B cell (primary cell): ENCODE measurements around the gene NDEL1. TPM values are rescaled to one million over a fixed set of nuclear protein-coding genes. Genes with fewer than 3 reads are reported as not detected.

Experiments used
- ATAC-seq: fragments of 200-7000 bp; cut with Tn5 transposase; one replicate; pipeline ENCODE4 v1.10.0; 2021; ENCODE audit warnings: low read depth, mild to moderate bottlenecking, moderate number of reproducible peaks, moderate library complexity
- CTCF ChIA-PET: fragments of 350-600 bp; sonication (Branson Sonifier 250); formaldehyde crosslinking; loops from one replicate; lab custom pipeline; 2021; ENCODE audit warnings: antibody characterized with exemption, inconsistent platforms; lab: Charles Lee
- POLR2A ChIA-PET: fragments of 350-600 bp; sonication (Branson Sonifier 250); formaldehyde crosslinking; loops from one replicate; lab custom pipeline; 2021; ENCODE audit warnings: antibody characterized with exemption; lab: Charles Lee
- DNase-seq: peaks from one replicate; pipeline ENCODE4 v3.0.0; 2013
- H2AFZ ChIP-seq: 2 replicates; pipeline ENCODE4 v1.6.1; 2012; ENCODE audit warnings: mild to moderate bottlenecking, low read depth, low read length; ENCODE audit not compliant: insufficient read depth, poor library complexity, severe bottlenecking
- H3K27ac ChIP-seq, 2 donors: 1 replicate in 1 of 2; 2 replicates in 1 of 2; pipeline ENCODE4 v1.5.1; 2012 to 2013; ENCODE audit warnings: low read length in 2 of 2, mild to moderate bottlenecking in 2 of 2, moderate library complexity in 1 of 2
- H3K27me3 ChIP-seq, 4 experiments: fragments of 200-600 bp in 1 of 4; sonication (generic) in 1 of 4; replicated peaks in 1 of 4; 1 replicate in 2 of 4; 2 replicates in 2 of 4; pipeline versions ENCODE4 v1.6.1 to v1.7.0; 2013 to 2016; ENCODE audit warnings: low read length in 3 of 4, mild to moderate bottlenecking in 2 of 4, mixed read lengths in 1 of 4, moderate library complexity in 1 of 4; ENCODE audit not compliant: insufficient read depth in 4 of 4, control insufficient read depth in 3 of 4; ENCODE audit errors: control extremely low read depth in 1 of 4
- H3K36me3 ChIP-seq, 2 experiments: replicated peaks in 1 of 2; 1 replicate in 1 of 2; 2 replicates in 1 of 2; pipeline versions ENCODE4 v1.6.1 to v1.7.1; 2013; ENCODE audit warnings: low read length in 1 of 2; ENCODE audit not compliant: insufficient read depth in 2 of 2, control insufficient read depth in 1 of 2; ENCODE audit errors: control extremely low read depth in 1 of 2, extremely low read depth in 1 of 2
- H3K4me1 ChIP-seq, 2 donors: fragments of 200-600 bp in 1 of 2; sonication (generic) in 1 of 2; 1 replicate in 1 of 2; 2 replicates in 1 of 2; pipeline versions ENCODE4 v1.5.1 to v1.6.1; 2013 to 2017; ENCODE audit warnings: low read length in 2 of 2; ENCODE audit not compliant: control insufficient read depth in 2 of 2, insufficient read depth in 2 of 2
- H3K4me2 ChIP-seq: replicated peaks from 2 replicates; pipeline ENCODE3; 2012; ENCODE audit warnings: mild to moderate bottlenecking, low read depth, low read length; ENCODE audit not compliant: poor library complexity, severe bottlenecking
- H3K4me3 ChIP-seq, 5 experiments: fragments of 200-600 bp in 1 of 5; sonication (generic) in 1 of 5; 1 replicate in 3 of 5; 2 replicates in 2 of 5; pipeline versions ENCODE4 v1.5.1 to v1.7.0; 2011 to 2016; ENCODE audit warnings: low read length in 4 of 5, mild to moderate bottlenecking in 4 of 5, low read depth in 2 of 5, control low read depth in 1 of 5, moderate library complexity in 1 of 5; ENCODE audit not compliant: insufficient read depth in 1 of 5; ENCODE audit errors: control extremely low read depth in 1 of 5, extremely low read depth in 1 of 5
- H3K79me2 ChIP-seq: fragments of 200-600 bp; sonication (generic); one replicate; pipeline ENCODE4 v1.6.0; 2016; ENCODE audit warnings: low read length; ENCODE audit not compliant: control insufficient read depth, insufficient read depth
- H3K9ac ChIP-seq: fragments of 200-600 bp; sonication (generic); 2 replicates; pipeline ENCODE4 v1.6.1; 2017; ENCODE audit warnings: mild to moderate bottlenecking, low read length, moderate library complexity
- H3K9me3 ChIP-seq, 3 donors: one replicate each; pipeline versions ENCODE4 v1.6.1 to v1.7.1; 2013; ENCODE audit warnings: low read length in 2 of 3; ENCODE audit not compliant: control insufficient read depth in 2 of 3, insufficient read depth in 1 of 3; ENCODE audit errors: control extremely low read depth in 1 of 3
- H4K20me1 ChIP-seq: 2 replicates; pipeline ENCODE4 v1.6.0; 2012; ENCODE audit warnings: mild to moderate bottlenecking, low read length; ENCODE audit not compliant: insufficient read depth, control insufficient read depth, poor library complexity, severe bottlenecking
- H3K27ac Mint-ChIP-seq: one replicate; pipeline ENCODE4 v1.8.0; 2021; ENCODE audit warnings: mixed read lengths
- H3K27me3 Mint-ChIP-seq: one replicate; pipeline ENCODE4 v1.8.0; 2021; ENCODE audit warnings: mixed read lengths
- H3K4me1 Mint-ChIP-seq: one replicate; pipeline ENCODE4 v1.8.0; 2021; ENCODE audit warnings: mixed read lengths
- H3K4me3 Mint-ChIP-seq: one replicate; pipeline ENCODE4 v1.8.0; 2021; ENCODE audit warnings: mixed read lengths
- H3K9me3 Mint-ChIP-seq: one replicate; pipeline ENCODE4 v1.8.0; 2022; ENCODE audit warnings: mixed read lengths; ENCODE audit not compliant: insufficient read depth
- CTCF ChIP-seq: fragments of 200-600 bp; IDR thresholded peaks from one replicate; pipeline ENCODE4 v1.8.0; 2022; ENCODE audit warnings: antibody characterized with exemption, mild to moderate bottlenecking
- EZH2 ChIP-seq: IDR thresholded peaks from 2 replicates; pipeline ENCODE4 v1.6.1; 2012; ENCODE audit warnings: borderline replicate concordance, low read depth, mild to moderate bottlenecking, moderate library complexity, low read length; ENCODE audit not compliant: insufficient read depth, poor library complexity, severe bottlenecking
- WGBS: methylation state at CpG from one replicate; pipeline ENCODE4 v1.1.5; 2013; ENCODE audit warnings: missing lambda C conversion rate; ENCODE audit not compliant: insufficient coverage; 5-methylcytosine and 5-hydroxymethylcytosine counted together
- intact Hi-C: fragments of 100-400 bp; cut with micrococcal nuclease; formaldehyde crosslinking; loops from one replicate; pipeline ENCODE4 v1.10.0; 2022
- polyA plus RNA-seq: library from polyadenylated mRNA; depleted of rRNA; stranded (reverse); fragments of >200 nt; gene quantifications from 2 replicates; pipeline ENCODE4 v1.2.3, GENCODE V29; 2012
- total RNA-seq, 2 donors: library from RNA; stranded (reverse); fragments of 120-200 nt in 1 of 2; gene quantifications; 1 replicate in 1 of 2; 2 replicates in 1 of 2; pipeline versions ENCODE4 v1.2.3 to v1.2.4, GENCODE V29; 2013 to 2022

The NDEL1 gene
- total and polyA plus RNA-seq, 2 donors (not counting 1 experiment from before 2014, with no cell fraction given): 30.2 to 108 TPM

GRCh38 chr17:8430966-8431365 is 4.7 kb upstream of the NDEL1 start:
- ATAC-seq (no peak), DNase-seq (no peak)
- H3K27ac ChIP-seq: no peak overlapping the region
- no peaks in the 10 kb centered on the region for H3K27me3 ChIP-seq
- H3K79me2 ChIP-seq: no peaks in the 10 kb centered on the region
- intact Hi-C loops: loop anchor here (10.0 kb wide), 1 partner anchor 206 kb away; no protein-coding TSS in a partner anchor
- no peaks in the 10 kb centered on the region for H3K36me3 ChIP-seq
- H3K4me3 Mint-ChIP-seq: no peak overlapping the region
- POLR2A ChIA-PET: no interaction called here
- no peak overlapping the region for H3K9ac ChIP-seq
- peaks cover 9% of the 10 kb centered on the region for H3K27me3 Mint-ChIP-seq
- WGBS: 92% methylated on average over 5 of the region's 7 CpGs
- TF ChIP-seq EZH2 (no peak), CTCF (no peak)
- peaks cover 6% of the 10 kb centered on the region for H3K4me1 Mint-ChIP-seq
- CTCF ChIA-PET: interaction anchor here (3.0 kb wide), 1 partner anchor 21 kb away, joined by 9 read pairs; no protein-coding TSS in a partner anchor
- no peaks in the 10 kb centered on the region for H3K9me3 ChIP-seq
- H3K27ac Mint-ChIP-seq: no peak overlapping the region
- H3K9me3 Mint-ChIP-seq: no peaks in the 10 kb centered on the region
- peaks cover 1% of the 10 kb centered on the region for H4K20me1 ChIP-seq
- H2AFZ ChIP-seq: no peak overlapping the region
- no peak overlapping the region for H3K4me3 ChIP-seq
- H3K4me2 ChIP-seq: no peak overlapping the region
- H3K4me1 ChIP-seq: peaks cover 4 to 5% of the 10 kb centered on the region in 2 donors

GRCh38 chr17:8436169-8436843 is 622 bp downstream of the NDEL1 start:
- no peak for TF ChIP-seq CTCF
- no peak for TF ChIP-seq EZH2
- intact Hi-C loops: loop anchor here (5.0 to 10.0 kb wide), 4 partner anchors 189 to 1424 kb away; partner anchors contain the start of genes CTC1, MYH10, PFAS and RNASEK
- Mint-ChIP-seq H3K9me3 (no peaks in the 10 kb centered on the region), H3K27ac (peak overlapping the region; percentile 98), H3K4me3 (peak overlapping the region; percentile 98), H3K27me3 (no peaks in the 10 kb centered on the region), H3K4me1 (peaks cover 43% of the 10 kb centered on the region)
- ChIA-PET POLR2A (no interaction called here), CTCF (interaction anchor here (0.8 to 2.4 kb wide), 9 partner anchors 25 to 458 kb away, joined by 3 to 10 read pairs (median 5); partner anchors contain the start of gene KRABD2)
- no peak for DNase-seq
- no peaks in the 10 kb centered on the region for H3K9me3 ChIP-seq
- H3K36me3 ChIP-seq: peaks cover 2 to 17% of the 10 kb centered on the region in 2 experiments
- H3K79me2 ChIP-seq: peaks cover 51% of the 10 kb centered on the region
- peak; percentile 49 for ATAC-seq
- peak overlapping the region; percentile 93 to 95 for H3K27ac ChIP-seq
- H3K27me3 ChIP-seq: no peaks in the 10 kb centered on the region
- WGBS: 0% methylated on average over 35 of the region's 43 CpGs
- peaks cover 23 to 24% of the 10 kb centered on the region in 2 donors for H3K4me1 ChIP-seq
- peak overlapping the region; percentile 93 for H3K9ac ChIP-seq
- H3K4me3 ChIP-seq: peak overlapping the region; percentile 77 to 91 (median 88)
- peak overlapping the region; percentile 82 for H3K4me2 ChIP-seq
- H4K20me1 ChIP-seq: peaks cover 39% of the 10 kb centered on the region
- peak overlapping the region; percentile 72 for H2AFZ ChIP-seq
